CD14-positive monocyte (primary cell): ENCODE data around the gene ABL2. TPM values are rescaled to one million over a fixed set of nuclear protein-coding genes. Genes with fewer than 3 reads are reported as not detected.

Experiments used
- DNase-seq, 3 donors: peaks; one replicate each; pipeline ENCODE4 v3.0.0-alpha.2; 2011 to 2022
- H2AFZ ChIP-seq: 2 replicates; pipeline ENCODE4 v1.6.0; 2012; ENCODE audit warnings: mild to moderate bottlenecking, low read depth, low read length, inconsistent platforms; ENCODE audit not compliant: insufficient read depth, poor library complexity, severe bottlenecking
- H3K27ac ChIP-seq, 2 donors: 1 replicate in 1 of 2; 2 replicates in 1 of 2; pipeline ENCODE4 v1.5.1; 2012 to 2013; ENCODE audit warnings: low read length in 2 of 2, control low read depth in 1 of 2, inconsistent platforms in 1 of 2, low read depth in 1 of 2, mild to moderate bottlenecking in 1 of 2
- H3K27me3 ChIP-seq, 2 donors: one replicate each; pipeline versions ENCODE4 v1.6.0 to v1.6.1; 2011 to 2013; ENCODE audit warnings: low read length in 2 of 2; ENCODE audit not compliant: control insufficient read depth in 2 of 2, insufficient read depth in 2 of 2
- H3K36me3 ChIP-seq, 2 donors: replicated peaks in 1 of 2; 1 replicate in 1 of 2; 2 replicates in 1 of 2; pipeline versions ENCODE4 v1.5.1 to v1.6.1; 2012 to 2013; ENCODE audit warnings: low read length in 2 of 2, control low read depth in 1 of 2, inconsistent platforms in 1 of 2, mild to moderate bottlenecking in 1 of 2; ENCODE audit not compliant: insufficient read depth in 2 of 2, control insufficient read depth in 1 of 2
- H3K4me1 ChIP-seq, 2 donors: 1 replicate in 1 of 2; 2 replicates in 1 of 2; pipeline versions ENCODE4 v1.5.1 to v1.6.1; 2012 to 2013; ENCODE audit warnings: low read length in 2 of 2, control low read depth in 1 of 2, inconsistent platforms in 1 of 2, mild to moderate bottlenecking in 1 of 2, moderate library complexity in 1 of 2; ENCODE audit not compliant: insufficient read depth in 2 of 2, control insufficient read depth in 1 of 2
- H3K4me2 ChIP-seq: replicated peaks from 2 replicates; pipeline ENCODE3; 2012; ENCODE audit warnings: low read length, moderate library complexity, mild to moderate bottlenecking; ENCODE audit not compliant: poor library complexity, severe bottlenecking; ENCODE audit errors: extremely low read depth
- H3K4me3 ChIP-seq, 3 experiments: fragments of 200-600 bp in 1 of 3; sonication (generic) in 1 of 3; replicated peaks in 1 of 3; 1 replicate in 2 of 3; 2 replicates in 1 of 3; pipeline ENCODE4 v1.5.1; 2011 to 2013; ENCODE audit warnings: low read length in 3 of 3, mild to moderate bottlenecking in 3 of 3, control low read depth in 2 of 3, low read depth in 2 of 3, inconsistent platforms in 1 of 3, moderate library complexity in 1 of 3
- H3K79me2 ChIP-seq: 2 replicates; pipeline ENCODE4 v1.6.0; 2012; ENCODE audit warnings: mild to moderate bottlenecking, control low read depth, inconsistent platforms, low read length, moderate library complexity; ENCODE audit not compliant: insufficient read depth
- H3K9ac ChIP-seq: 2 replicates; pipeline ENCODE4 v1.6.0; 2017; ENCODE audit warnings: low read length, mild to moderate bottlenecking; ENCODE audit not compliant: insufficient read depth, poor library complexity, severe bottlenecking
- H3K9me3 ChIP-seq, 2 donors: replicated peaks in 1 of 2; 1 replicate in 1 of 2; 2 replicates in 1 of 2; pipeline versions ENCODE4 v1.5.1 to v1.6.1; 2012 to 2013; ENCODE audit warnings: low read length in 2 of 2, control low read depth in 1 of 2; ENCODE audit not compliant: control insufficient read depth in 1 of 2, insufficient read depth in 1 of 2
- H4K20me1 ChIP-seq: 2 replicates; pipeline ENCODE4 v1.6.0; 2012; ENCODE audit warnings: mild to moderate bottlenecking, low read length, control low read depth, moderate library complexity; ENCODE audit not compliant: insufficient read depth
- H3K27ac Mint-ChIP-seq, 7 donors: one replicate each; pipeline ENCODE4 v1.8.0; 2020; ENCODE audit warnings: mild to moderate bottlenecking in 7 of 7, mixed read lengths in 7 of 7, moderate library complexity in 6 of 7, inconsistent platforms in 2 of 7
- H3K27me3 Mint-ChIP-seq, 3 donors: one replicate each; pipeline ENCODE4 v1.8.0; 2021 to 2022; ENCODE audit warnings: low read depth in 3 of 3, mild to moderate bottlenecking in 3 of 3, mixed read lengths in 3 of 3, moderate library complexity in 3 of 3, inconsistent platforms in 1 of 3
- H3K36me3 Mint-ChIP-seq, 2 donors: one replicate each; pipeline ENCODE4 v1.8.0; 2020; ENCODE audit warnings: mixed read lengths in 2 of 2, inconsistent platforms in 1 of 2, mild to moderate bottlenecking in 1 of 2
- H3K4me1 Mint-ChIP-seq: one replicate; pipeline ENCODE4 v1.8.0; 2020; ENCODE audit warnings: mild to moderate bottlenecking, mixed read lengths
- H3K4me3 Mint-ChIP-seq, 2 donors: one replicate each; pipeline ENCODE4 v1.8.0; 2020; ENCODE audit warnings: mild to moderate bottlenecking in 2 of 2, mixed read lengths in 2 of 2, moderate library complexity in 1 of 2
- H3K9me3 Mint-ChIP-seq, 7 donors: one replicate each; pipeline ENCODE4 v1.8.0; 2020 to 2022; ENCODE audit warnings: mixed read lengths in 7 of 7, mild to moderate bottlenecking in 6 of 7, moderate library complexity in 6 of 7, inconsistent platforms in 2 of 7
- CTCF ChIP-seq: fragments of 200-600 bp; IDR thresholded peaks from one replicate; pipeline ENCODE4 v1.8.0; 2022; ENCODE audit warnings: antibody characterized with exemption, mild to moderate bottlenecking
- WGBS: methylation state at CpG from one replicate; pipeline ENCODE4 v1.1.5; 2013; ENCODE audit warnings: missing lambda C conversion rate; ENCODE audit not compliant: insufficient coverage; 5-methylcytosine and 5-hydroxymethylcytosine counted together
- intact Hi-C, 2 donors: fragments of 100-400 bp; cut with micrococcal nuclease; formaldehyde crosslinking; loops; one replicate each; pipeline versions ENCODE4 v1.15.0 to v1.15.1; 2023
- polyA plus RNA-seq, 3 donors: library from polyadenylated mRNA; depleted of rRNA in 1 of 3; unstranded in 2 of 3; stranded (reverse) in 1 of 3; fragments of 300-500 nt in 2 of 3; fragments of >200 nt in 1 of 3; fragmentation: Illumina TruSeq in 2 of 3; gene quantifications; 1 replicate in 2 of 3; 2 replicates in 1 of 3; pipeline ENCODE4 v1.2.3, GENCODE V29; 2012 to 2021

ABL2 gene
- polyA plus RNA-seq, 3 donors = 0.20 to 2.1 (median 1.4) TPM

- H3K27ac ChIP-seq = no peak overlapping the region
- no peaks in the 10 kb centered on the region for H3K27me3 ChIP-seq
- no peak overlapping the region for H3K4me2 ChIP-seq
- H3K36me3 ChIP-seq = no peaks in the 10 kb centered on the region
- peaks cover 19% of the 10 kb centered on the region for H3K79me2 ChIP-seq
- no peak overlapping the region for H3K4me3 Mint-ChIP-seq
- H3K4me1 ChIP-seq = peaks cover 10 to 14% of the 10 kb centered on the region in 2 donors
- no peaks in the 10 kb centered on the region for H4K20me1 ChIP-seq
- H3K9me3 Mint-ChIP-seq = peaks cover 0 to 4% (median 0%) of the 10 kb centered on the region in 7 donors
- no peak overlapping the region for H3K4me3 ChIP-seq
- peaks cover 31% of the 10 kb centered on the region for H3K4me1 Mint-ChIP-seq
- no peak for TF ChIP-seq CTCF
- peaks cover 3 to 4% of the 10 kb centered on the region in 2 donors for H3K36me3 Mint-ChIP-seq
- peak overlapping the region; percentile 98 for H2AFZ ChIP-seq
- H3K27ac Mint-ChIP-seq = peak overlapping the region in 2 of 7 donors; percentile 11 to 47
- peaks cover 0 to 5% (median 0%) of the 10 kb centered on the region in 3 donors for H3K27me3 Mint-ChIP-seq
- no peaks in the 10 kb centered on the region for H3K9me3 ChIP-seq
- WGBS = no CpG with 5 or more reads among the region's 3 CpGs
- DNase-seq = no peak
- intact Hi-C loops = no loop called here
- H3K9ac ChIP-seq = no peak overlapping the region
Measured at GRCh38 chr1:179230721-179231120, 1.2 kb upstream of the ABL2 start.

GRCh38 chr1:179230251-179230650, 774 bp upstream of the ABL2 start:
- peaks cover 10 to 14% of the 10 kb centered on the region in 2 donors for H3K4me1 ChIP-seq
- peaks cover 31% of the 10 kb centered on the region for H3K4me1 Mint-ChIP-seq
- H2AFZ ChIP-seq = peak overlapping the region; percentile 98
- H3K4me2 ChIP-seq = peak overlapping the region; percentile 86
- peaks cover 0 to 5% (median 2%) of the 10 kb centered on the region in 3 donors for H3K27me3 Mint-ChIP-seq
- H3K27ac Mint-ChIP-seq = peak overlapping the region in 2 of 7 donors; percentile 6 to 11
- peaks cover 22% of the 10 kb centered on the region for H3K79me2 ChIP-seq
- H3K4me3 ChIP-seq = peak overlapping the region; percentile 63 to 89 (median 75)
- intact Hi-C loops = no loop called here
- no peak for TF ChIP-seq CTCF
- no peaks in the 10 kb centered on the region for H4K20me1 ChIP-seq
- no peaks in the 10 kb centered on the region for H3K36me3 ChIP-seq
- H3K9me3 ChIP-seq = no peaks in the 10 kb centered on the region
- H3K9ac ChIP-seq = peak overlapping the region; percentile 85
- no peak for DNase-seq
- no peak overlapping the region for H3K27ac ChIP-seq
- no CpG with 5 or more reads among the region's 5 CpGs for WGBS
- peaks cover 0 to 4% (median 0%) of the 10 kb centered on the region in 7 donors for H3K9me3 Mint-ChIP-seq
- peaks cover 3 to 4% of the 10 kb centered on the region in 2 donors for H3K36me3 Mint-ChIP-seq
- H3K27me3 ChIP-seq = no peaks in the 10 kb centered on the region
- peak overlapping the region; percentile 82 to 92 for H3K4me3 Mint-ChIP-seq
